Astrocyte of the cerebellum (primary cell): ENCODE results near the gene MEIOC.
A peak's percentile ranks its signal among the peaks of the same experiment; 100 is the strongest.
"Not testable (repeated sequence)": the region's sequence is repeated elsewhere in the genome, so short reads cannot be mapped to it uniquely, and the experiment has no call there.

Source experiments
- DNase-seq: peaks from one replicate; pipeline ENCODE4 v3.0.0-alpha.2; 2011; ENCODE audit warnings: low read depth
- H3K4me3 ChIP-seq: 2 replicates; pipeline ENCODE4 v1.5.1; 2011; ENCODE audit warnings: mild to moderate bottlenecking, low read depth, low read length, moderate library complexity
- in situ Hi-C: cut with HindIII; loops from 2 replicates; pipeline ENCODE4 v1.10.0; 2017; ENCODE audit warnings: low sequenced_read_pairs
- TF ChIP-seq, protein P1 (sequence below): IDR thresholded peaks from 2 replicates; pipeline ENCODE4 v1.5.1; 2012; ENCODE audit warnings: low read length, low read depth, moderate library complexity, mild to moderate bottlenecking; ENCODE audit errors: missing control alignments

MEIOC gene

DNA sequence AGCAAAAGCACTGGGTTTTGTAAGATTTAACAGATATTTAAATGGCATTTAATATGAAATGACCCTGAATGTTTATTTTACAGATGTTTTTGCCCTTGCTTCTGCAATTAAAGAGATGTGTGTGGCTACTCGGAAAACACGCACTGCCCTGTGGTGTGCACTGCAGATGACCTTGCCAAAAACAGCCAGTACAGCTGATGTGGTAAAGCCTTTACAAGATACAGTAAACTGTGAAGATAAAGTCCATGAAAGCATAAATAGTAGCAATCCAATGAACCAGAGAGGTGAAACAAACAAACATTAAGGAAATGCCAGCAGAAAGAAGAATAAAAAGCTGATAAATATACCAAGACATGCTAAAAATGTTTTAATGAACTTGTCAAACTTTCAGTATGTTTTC lies 17.6 kb downstream of the MEIOC start:
- TF ChIP-seq, protein P1, sequence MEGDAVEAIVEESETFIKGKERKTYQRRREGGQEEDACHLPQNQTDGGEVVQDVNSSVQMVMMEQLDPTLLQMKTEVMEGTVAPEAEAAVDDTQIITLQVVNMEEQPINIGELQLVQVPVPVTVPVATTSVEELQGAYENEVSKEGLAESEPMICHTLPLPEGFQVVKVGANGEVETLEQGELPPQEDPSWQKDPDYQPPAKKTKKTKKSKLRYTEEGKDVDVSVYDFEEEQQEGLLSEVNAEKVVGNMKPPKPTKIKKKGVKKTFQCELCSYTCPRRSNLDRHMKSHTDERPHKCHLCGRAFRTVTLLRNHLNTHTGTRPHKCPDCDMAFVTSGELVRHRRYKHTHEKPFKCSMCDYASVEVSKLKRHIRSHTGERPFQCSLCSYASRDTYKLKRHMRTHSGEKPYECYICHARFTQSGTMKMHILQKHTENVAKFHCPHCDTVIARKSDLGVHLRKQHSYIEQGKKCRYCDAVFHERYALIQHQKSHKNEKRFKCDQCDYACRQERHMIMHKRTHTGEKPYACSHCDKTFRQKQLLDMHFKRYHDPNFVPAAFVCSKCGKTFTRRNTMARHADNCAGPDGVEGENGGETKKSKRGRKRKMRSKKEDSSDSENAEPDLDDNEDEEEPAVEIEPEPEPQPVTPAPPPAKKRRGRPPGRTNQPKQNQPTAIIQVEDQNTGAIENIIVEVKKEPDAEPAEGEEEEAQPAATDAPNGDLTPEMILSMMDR: no peak
- in situ Hi-C loops: no loop called here
- DNase-seq: no peak
- H3K4me3 ChIP-seq: no peak overlapping the region

DNA sequence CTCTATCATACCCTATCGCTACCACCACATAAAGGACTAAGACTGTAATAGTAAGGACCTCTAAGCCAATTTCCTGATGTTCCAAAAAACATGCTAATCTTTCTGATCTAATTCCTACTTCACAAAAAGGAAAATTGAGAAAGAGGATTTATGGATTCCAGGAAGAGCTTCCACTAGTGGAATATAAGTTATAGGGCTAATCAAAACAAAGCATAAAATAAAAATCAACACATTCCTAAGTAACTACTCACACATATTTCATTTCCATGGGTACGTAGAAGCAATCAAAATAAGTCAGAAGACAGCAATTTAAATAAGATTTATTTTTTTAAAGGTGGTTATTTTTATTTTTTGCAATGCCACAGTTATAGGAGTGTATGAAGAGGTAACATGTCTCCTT lies 20.9 kb downstream of the MEIOC start:
- in situ Hi-C loops: no loop called here
- no peak overlapping the region for H3K4me3 ChIP-seq
- TF ChIP-seq, protein P1: no peak
- no peak for DNase-seq

GRCh38 chr17:44683303-44683702 lies 27.0 kb downstream of the MEIOC start:
- in situ Hi-C loops, H3K4me3 ChIP-seq, DNase-seq: not testable (repeated sequence)

DNA sequence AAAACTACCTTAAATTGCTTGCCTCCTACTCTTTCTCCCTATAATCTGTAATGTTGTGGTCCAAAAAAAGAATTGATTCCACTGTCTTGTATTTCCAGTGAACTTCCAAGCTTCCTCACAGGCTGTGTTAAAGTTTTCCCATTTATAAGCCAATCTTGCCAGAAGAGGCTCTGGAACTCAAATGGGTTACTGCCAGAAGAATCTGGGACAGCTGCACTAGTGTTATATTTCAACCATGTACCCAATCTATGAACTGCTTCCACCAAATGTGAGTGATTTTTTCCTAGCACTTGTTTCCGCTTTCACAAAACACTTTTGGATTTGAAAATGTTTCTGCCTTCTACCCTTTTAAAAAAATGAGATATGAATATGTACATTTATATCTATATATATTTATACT lies 31.5 kb downstream of the MEIOC start:
- TF ChIP-seq, protein P1: no peak
- H3K4me3 ChIP-seq: no peak overlapping the region
- DNase-seq: no peak
- in situ Hi-C loops: no loop called here

DNA sequence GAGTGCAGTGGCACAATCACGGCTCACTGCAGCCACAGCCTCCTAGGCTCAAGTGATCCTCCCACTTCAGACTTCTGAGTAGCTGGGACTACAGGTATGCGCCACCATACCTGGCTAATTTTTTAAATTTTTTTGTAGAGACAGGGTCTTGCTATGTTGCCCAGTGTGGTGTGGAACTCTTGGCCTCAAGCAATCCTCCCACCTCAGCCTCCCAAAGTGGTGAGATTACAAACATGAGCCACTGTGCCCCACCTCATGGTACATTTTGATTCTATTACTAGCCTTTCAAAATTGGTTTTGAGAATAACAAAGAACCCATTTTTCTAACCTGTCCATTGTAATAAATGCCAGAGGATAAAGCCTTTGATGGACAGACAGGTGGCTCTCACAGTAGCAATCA lies 31.9 kb downstream of the MEIOC start:
- in situ Hi-C loops: no loop called here

GRCh38 chr17:44688675-44689476 lies 32.6 kb downstream of the MEIOC start:
- TF ChIP-seq, protein P1: no peak
- peak overlapping the region; percentile 52 for H3K4me3 ChIP-seq
- in situ Hi-C loops: no loop called here
- DNase-seq: no peak

More for the DNA sequence above, 31.9 kb downstream of the MEIOC start:
- peak overlapping the region; percentile 52 for H3K4me3 ChIP-seq
- TF ChIP-seq, protein P1: no peak
- DNase-seq: no peak

- TF ChIP-seq, protein P1: no peak
- in situ Hi-C loops: no loop called here
- DNase-seq: peak; percentile 83
- peak within 1 kb of the TSS; percentile 52 for H3K4me3 ChIP-seq
Observed at GRCh38 chr17:44689477-44690217, 33.4 kb downstream of the MEIOC start, which contains the start of gene CCDC43. CCDC43 (minus strand) TSS chr17:44689776; CDS start chr17:44689753, 23 bp downstream.
